ENCODE results near the gene NDUFB4.

NDUFB4 gene

GRCh38 chr3:120596116-120596852 lies at the start of gene NDUFB4:
NDUFB4 (plus strand) TSS chr3:120596336; CDS start chr3:120596360, 24 bp downstream.
- H3K27me3 Mint-ChIP-seq: no peaks in the 10 kb centered on the region
- peak; percentile 96 for ATAC-seq
- peak within 1 kb of the TSS; percentile 87 to 91 for H3K4me3 Mint-ChIP-seq
- H3K27ac Mint-ChIP-seq: peak within 1 kb of the TSS; percentile 98
- peaks cover 6% of the 10 kb centered on the region for H3K4me1 Mint-ChIP-seq
- no peaks in the 10 kb centered on the region for H3K9me3 Mint-ChIP-seq
- peak; percentile 92 to 96 for DNase-seq

DNA sequence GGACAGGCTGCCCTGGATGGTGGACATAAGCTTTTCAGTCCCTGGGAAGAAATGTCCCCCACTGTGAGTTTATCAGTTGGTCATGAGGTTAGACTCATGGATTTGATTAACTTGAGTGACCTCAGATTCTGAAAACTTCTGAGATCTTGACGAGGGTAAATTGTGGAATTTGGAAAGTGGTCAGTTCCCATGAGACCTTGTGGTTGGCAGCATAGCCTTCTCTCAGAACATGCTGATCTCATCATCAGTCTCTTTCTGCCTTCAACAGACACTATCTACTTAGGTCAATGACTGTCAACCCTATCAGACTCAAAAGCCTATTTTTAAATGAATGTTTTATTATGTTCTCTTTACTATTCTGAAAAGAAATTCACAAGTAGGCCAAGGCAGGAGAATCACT lies 45.6 kb upstream of the NDUFB4 start:
- ATAC-seq (no peak), DNase-seq (no peak)
- H3K9me3 Mint-ChIP-seq: no peaks in the 10 kb centered on the region
- no peak overlapping the region for H3K27ac Mint-ChIP-seq
- no peaks in the 10 kb centered on the region for H3K4me1 Mint-ChIP-seq
- no peaks in the 10 kb centered on the region for H3K27me3 Mint-ChIP-seq
- H3K4me3 Mint-ChIP-seq: no peak overlapping the region

DNA sequence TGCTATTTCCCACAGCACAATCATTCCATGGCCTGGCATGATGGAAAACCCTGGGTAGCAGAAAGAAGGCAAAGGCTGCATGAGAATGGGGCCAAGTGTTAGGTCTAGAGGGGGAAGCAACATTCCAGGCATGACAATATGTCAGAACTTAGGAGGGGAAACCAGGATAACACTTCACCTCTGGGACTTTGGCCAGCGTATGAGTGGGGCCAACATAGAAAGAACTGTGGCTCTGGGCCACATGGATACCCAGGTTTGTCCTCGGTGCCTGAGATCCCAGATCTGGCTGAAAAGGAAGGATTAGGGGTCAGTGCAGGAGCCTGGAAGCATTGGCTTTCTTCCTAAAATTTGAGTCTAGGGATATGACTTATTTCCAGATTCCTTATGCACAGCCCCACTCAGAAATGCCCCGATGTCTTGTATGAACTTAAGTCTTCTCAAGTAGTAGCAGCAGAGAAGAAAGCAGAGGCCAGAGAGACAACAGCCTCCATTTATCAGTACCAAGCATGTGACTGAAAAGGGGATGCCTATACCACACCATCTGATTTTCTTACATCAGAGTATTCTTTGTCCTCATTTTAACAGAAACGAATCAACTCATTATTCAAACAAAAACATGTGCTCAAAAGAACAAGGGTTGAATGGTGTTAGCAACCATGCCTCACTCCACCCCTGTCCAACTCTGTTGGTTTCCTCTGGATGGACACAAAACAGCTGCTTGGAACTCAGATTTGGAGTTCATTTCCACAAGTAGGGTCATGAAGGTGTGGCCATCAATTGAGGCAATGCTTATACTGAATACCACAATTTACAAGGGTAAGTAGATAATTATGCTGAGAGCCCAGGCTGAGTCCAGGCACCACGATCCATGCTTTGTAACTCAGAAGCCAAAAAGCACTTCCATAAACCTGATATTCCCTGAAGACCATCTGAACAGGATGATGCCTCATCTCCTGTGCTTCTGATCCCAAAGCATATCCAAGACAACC lies 43.7 kb upstream of the NDUFB4 start:
- DNase-seq (no peak), ATAC-seq (no peak)
- Mint-ChIP-seq H3K4me1 (no peaks in the 10 kb centered on the region), H3K4me3 (no peak overlapping the region), H3K27me3 (no peaks in the 10 kb centered on the region), H3K27ac (no peak overlapping the region), H3K9me3 (no peaks in the 10 kb centered on the region)

- no peak overlapping the region for H3K27ac Mint-ChIP-seq
- H3K9me3 Mint-ChIP-seq: no peaks in the 10 kb centered on the region
- peaks cover 19% of the 10 kb centered on the region for H3K4me1 Mint-ChIP-seq
- peaks cover 12% of the 10 kb centered on the region for H3K27me3 Mint-ChIP-seq
- no peak for ATAC-seq
- H3K4me3 Mint-ChIP-seq: no peak overlapping the region
- no peak for DNase-seq
Measured at GRCh38 chr3:120554812-120555606, 41.1 kb upstream of the NDUFB4 start.

- no peak overlapping the region for H3K4me3 Mint-ChIP-seq
- peaks cover 19% of the 10 kb centered on the region for H3K4me1 Mint-ChIP-seq
- peaks cover 18% of the 10 kb centered on the region for H3K27me3 Mint-ChIP-seq
- ATAC-seq: no peak
- no peaks in the 10 kb centered on the region for H3K9me3 Mint-ChIP-seq
- no peak overlapping the region for H3K27ac Mint-ChIP-seq
- DNase-seq: no peak
Measured at GRCh38 chr3:120555657-120556509, 40.3 kb upstream of the NDUFB4 start.

DNA sequence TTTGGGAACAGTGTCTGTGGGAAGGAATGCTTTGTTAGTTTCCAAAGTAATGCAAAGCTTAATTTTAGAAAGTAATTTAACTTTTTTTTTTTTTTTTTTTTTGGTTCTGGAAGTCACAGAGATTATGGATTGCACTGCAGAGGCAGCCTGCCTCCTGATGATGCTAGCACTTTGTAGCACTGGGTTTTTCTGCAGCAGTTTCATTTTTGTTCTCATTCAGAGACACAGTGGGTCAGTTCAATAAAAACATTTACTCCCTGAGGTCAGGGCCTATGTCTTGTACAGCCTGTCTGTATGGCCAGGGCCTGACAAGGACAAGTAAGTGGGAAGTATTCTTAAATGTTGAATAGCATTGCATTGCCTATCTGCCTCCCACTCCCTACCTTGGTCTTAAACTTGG lies 39.0 kb upstream of the NDUFB4 start:
- Mint-ChIP-seq H3K9me3 (no peaks in the 10 kb centered on the region), H3K27me3 (peaks cover 19% of the 10 kb centered on the region), H3K27ac (no peak overlapping the region), H3K4me3 (no peak overlapping the region), H3K4me1 (peaks cover 19% of the 10 kb centered on the region)
- DNase-seq (no peak), ATAC-seq (no peak)

DNA sequence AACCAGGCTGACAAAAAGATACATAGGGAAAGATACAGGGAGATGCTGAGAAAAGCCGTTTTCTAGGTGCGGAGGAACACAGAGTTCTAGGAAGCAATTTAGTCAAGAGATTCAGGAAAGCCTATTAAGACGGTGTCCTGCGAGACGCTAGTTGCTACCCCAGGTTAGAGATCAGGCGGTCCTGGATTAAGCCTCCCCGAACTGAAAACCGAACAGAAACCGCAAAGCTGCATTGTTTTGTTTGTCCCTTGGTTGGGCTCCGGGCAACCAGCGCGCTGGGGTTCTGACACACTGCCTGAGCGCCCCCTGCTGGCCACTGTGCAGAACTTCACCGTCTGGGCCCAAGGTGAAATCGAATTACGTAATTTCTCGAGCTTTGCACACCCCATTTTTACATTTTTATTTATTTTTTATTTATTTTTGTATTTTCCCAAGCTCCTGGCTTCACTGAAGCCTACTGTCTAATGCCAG lies 37.3 kb upstream of the NDUFB4 start:
- H3K4me3 Mint-ChIP-seq: peak overlapping the region; percentile 75 to 81
- peaks cover 19% of the 10 kb centered on the region for H3K4me1 Mint-ChIP-seq
- H3K9me3 Mint-ChIP-seq: no peaks in the 10 kb centered on the region
- ATAC-seq (peak; percentile 86), DNase-seq (peak; percentile 80 to 85)
- peak overlapping the region; percentile 34 to 93 for H3K27ac Mint-ChIP-seq
- H3K27me3 Mint-ChIP-seq: peaks cover 19% of the 10 kb centered on the region

- Mint-ChIP-seq H3K4me3 (peak overlapping the region; percentile 75 to 81), H3K9me3 (no peaks in the 10 kb centered on the region), H3K27ac (peak overlapping the region in 1 of 2 donors; percentile 62), H3K4me1 (peaks cover 19% of the 10 kb centered on the region), H3K27me3 (peaks cover 19% of the 10 kb centered on the region)
- DNase-seq (no peak), ATAC-seq (peak; percentile 29)
Measured at GRCh38 chr3:120559242-120560061, 36.7 kb upstream of the NDUFB4 start.

GRCh38 chr3:120560304-120561250 lies 35.6 kb upstream of the NDUFB4 start:
- Mint-ChIP-seq H3K27me3 (peaks cover 19% of the 10 kb centered on the region), H3K27ac (no peak overlapping the region), H3K9me3 (no peaks in the 10 kb centered on the region), H3K4me3 (no peak overlapping the region), H3K4me1 (peaks cover 19% of the 10 kb centered on the region)
- no peak for ATAC-seq
- DNase-seq: no peak

DNA sequence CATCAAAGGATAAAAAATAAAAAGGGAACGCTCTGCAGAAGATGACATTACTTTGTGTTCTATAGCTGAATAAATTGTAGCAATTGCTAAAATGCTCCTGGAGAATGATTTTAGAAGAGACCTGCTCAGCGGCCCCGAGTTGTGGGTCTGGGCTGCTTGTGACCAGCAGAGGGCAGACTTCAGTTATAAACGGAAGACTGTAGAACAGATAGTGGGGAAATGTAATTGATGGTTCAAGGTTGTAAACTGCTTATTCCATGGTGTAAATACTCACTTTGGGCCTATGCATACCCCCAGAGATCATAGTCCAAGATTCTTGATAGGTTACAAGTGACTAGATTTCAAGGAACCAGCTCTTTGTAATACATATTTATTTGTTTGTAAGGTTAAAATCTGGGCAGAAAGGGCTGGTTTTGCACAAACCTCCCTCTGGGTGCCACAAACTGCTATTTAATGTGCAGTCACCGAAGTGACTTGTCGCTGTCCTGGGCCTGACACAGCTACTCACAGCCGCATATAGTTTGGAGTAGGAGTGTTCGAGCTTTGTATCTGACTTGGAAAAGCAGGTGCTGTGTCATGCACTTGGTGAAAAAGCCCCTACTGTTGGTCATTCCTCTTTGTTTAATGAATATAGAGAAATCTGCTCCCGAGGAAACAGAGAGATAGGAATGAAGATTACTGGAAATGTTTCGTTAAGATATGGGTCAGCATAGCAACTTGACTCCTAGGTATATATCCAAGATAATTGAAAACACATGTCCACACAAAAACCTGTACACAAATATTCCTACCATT lies 34.7 kb upstream of the NDUFB4 start:
- DNase-seq (peak; percentile 53 to 57), ATAC-seq (peak; percentile 70)
- no peak overlapping the region for H3K27ac Mint-ChIP-seq
- H3K4me1 Mint-ChIP-seq: peaks cover 19% of the 10 kb centered on the region
- H3K9me3 Mint-ChIP-seq: no peaks in the 10 kb centered on the region
- H3K4me3 Mint-ChIP-seq: no peak overlapping the region
- peaks cover 19% of the 10 kb centered on the region for H3K27me3 Mint-ChIP-seq

GRCh38 chr3:120563356-120564022 lies 32.6 kb upstream of the NDUFB4 start:
- Mint-ChIP-seq H3K9me3 (no peaks in the 10 kb centered on the region), H3K27ac (no peak overlapping the region), H3K4me3 (no peak overlapping the region), H3K4me1 (peaks cover 20% of the 10 kb centered on the region), H3K27me3 (peaks cover 11% of the 10 kb centered on the region)
- DNase-seq (no peak), ATAC-seq (no peak)

Data from stimulated activated naive CD8-positive, alpha-beta T cell treated with anti-CD3 and anti-CD28 coated beads, Interleukin-15, amount 100 ng/mL, for 72 hours (primary cell).